Caco-2 (cell line): ENCODE results near the gene COL8A2. TPM values are rescaled to one million over a fixed set of nuclear protein-coding genes. Genes with fewer than 3 reads are reported as not detected.

Source experiments
- BruUV-seq: library from RNA; stranded (reverse); fragments of 400-500 nt; replicated peaks from 2 replicates; lab custom pipeline; 2021; lab: Mats Ljungman, UMichigan
- CTCF ChIA-PET: fragments of 300-600 bp; sonication (Branson Sonifier 250); formaldehyde crosslinking; loops from one replicate; lab custom pipeline; 2022; ENCODE audit warnings: antibody characterized with exemption; lab: Charles Lee
- POLR2A ChIA-PET: fragments of 300-600 bp; sonication (Branson Sonifier 250); formaldehyde crosslinking; loops from one replicate; lab custom pipeline; 2022; ENCODE audit warnings: antibody characterized with exemption; lab: Charles Lee
- DNase-seq, 2 experiments: peaks; one replicate each; pipeline versions ENCODE4 v3.0.0 to v3.0.0-alpha.2; 2020 to 2022
- H3K27me3 ChIP-seq: replicated peaks from 2 replicates; pipeline ENCODE4 v1.6.0; 2011; ENCODE audit warnings: low read length; ENCODE audit not compliant: control insufficient read depth, insufficient read depth
- H3K36me3 ChIP-seq: 2 replicates; pipeline ENCODE4 v1.5.1; 2011; ENCODE audit warnings: low read length; ENCODE audit not compliant: control insufficient read depth, insufficient read depth
- H3K4me1 ChIP-seq: fragments of 250-450 bp; sonication (Bioruptor Pico); 2 replicates; pipeline ENCODE4 v1.5.1; 2020; ENCODE audit warnings: mild to moderate bottlenecking
- H3K4me3 ChIP-seq: 2 replicates; pipeline ENCODE4 v1.5.1; 2011; ENCODE audit warnings: low read depth, mild to moderate bottlenecking, control low read depth, low read length
- H3K9me3 ChIP-seq: fragments of 250-450 bp; sonication (Bioruptor Pico); 2 replicates; pipeline ENCODE4 v1.5.1; 2020; ENCODE audit warnings: mild to moderate bottlenecking, moderate library complexity
- H3K27ac Mint-ChIP-seq: one replicate; pipeline ENCODE4 v1.8.0; 2022; ENCODE audit warnings: mixed read lengths; ENCODE audit not compliant: unreplicated experiment
- H3K27me3 Mint-ChIP-seq: one replicate; pipeline ENCODE4 v1.8.0; 2022; ENCODE audit warnings: mixed read lengths; ENCODE audit not compliant: insufficient read depth, unreplicated experiment
- H3K36me3 Mint-ChIP-seq: one replicate; pipeline ENCODE4 v1.8.0; 2022; ENCODE audit warnings: mild to moderate bottlenecking, mixed read lengths; ENCODE audit not compliant: insufficient read depth, unreplicated experiment
- H3K4me1 Mint-ChIP-seq: one replicate; pipeline ENCODE4 v1.8.0; 2022; ENCODE audit warnings: low read depth, mixed read lengths; ENCODE audit not compliant: unreplicated experiment
- H3K4me3 Mint-ChIP-seq: one replicate; pipeline ENCODE4 v1.8.0; 2022; ENCODE audit warnings: mild to moderate bottlenecking, moderate library complexity, mixed read lengths; ENCODE audit not compliant: unreplicated experiment
- H3K9me3 Mint-ChIP-seq: one replicate; pipeline ENCODE4 v1.8.0; 2022; ENCODE audit warnings: mixed read lengths; ENCODE audit not compliant: unreplicated experiment
- CTCF ChIP-seq, 2 experiments: fragments of 200-600 bp in 1 of 2; IDR thresholded peaks; 1 replicate in 1 of 2; 2 replicates in 1 of 2; pipeline versions ENCODE4 v1.5.1 to v1.8.0; 2011 to 2022; ENCODE audit warnings: antibody characterized with exemption in 1 of 2, control low read depth in 1 of 2, inconsistent platforms in 1 of 2, low read depth in 1 of 2, low read length in 1 of 2, mild to moderate bottlenecking in 1 of 2, moderate library complexity in 1 of 2; ENCODE audit not compliant: insufficient read depth in 1 of 2, severe bottlenecking in 1 of 2, unreplicated experiment in 1 of 2
- intact Hi-C: fragments of 100-400 bp; cut with micrococcal nuclease; formaldehyde crosslinking; loops from one replicate; pipeline ENCODE4 v1.10.0; 2022; ENCODE audit not compliant: unreplicated experiment
- total RNA-seq: library from RNA; stranded (reverse); gene quantifications from 2 replicates; pipeline ENCODE4 v1.2.3, GENCODE V29; 2022

Gene COL8A2
- total RNA-seq, 1 experiment from 2014 or later: 0.18 TPM

GRCh38 chr1:36164361-36164760, 39.3 kb upstream of the COL8A2 start:
- Mint-ChIP-seq H3K27me3 (no peaks in the 10 kb centered on the region), H3K4me1 (peaks cover 16% of the 10 kb centered on the region), H3K4me3 (no peak overlapping the region), H3K27ac (peak overlapping the region; percentile 10), H3K36me3 (peaks cover 27% of the 10 kb centered on the region), H3K9me3 (no peaks in the 10 kb centered on the region)
- POLR2A ChIA-PET: interaction anchor here (0.7 kb wide), 1 partner anchor 105 kb away, joined by 11 read pairs; no protein-coding TSS in a partner anchor
- intact Hi-C loops: no loop called here
- CTCF ChIA-PET: no interaction called here
- DNase-seq: no peak
- Histone ChIP-seq H3K36me3 (no peaks in the 10 kb centered on the region), H3K4me3 (no peak overlapping the region), H3K4me1 (no peaks in the 10 kb centered on the region), H3K9me3 (no peaks in the 10 kb centered on the region), H3K27me3 (no peaks in the 10 kb centered on the region)
- no peak for TF ChIP-seq CTCF (IDR thresholded peaks at IDR 0.05; ENCODE audit: insufficient read depth in 1 of 2, low read depth in 1 of 2, low read length in 1 of 2, severe bottlenecking in 1 of 2, unreplicated experiment in 1 of 2)
- no TSS peak for BruUV-seq

DNA sequence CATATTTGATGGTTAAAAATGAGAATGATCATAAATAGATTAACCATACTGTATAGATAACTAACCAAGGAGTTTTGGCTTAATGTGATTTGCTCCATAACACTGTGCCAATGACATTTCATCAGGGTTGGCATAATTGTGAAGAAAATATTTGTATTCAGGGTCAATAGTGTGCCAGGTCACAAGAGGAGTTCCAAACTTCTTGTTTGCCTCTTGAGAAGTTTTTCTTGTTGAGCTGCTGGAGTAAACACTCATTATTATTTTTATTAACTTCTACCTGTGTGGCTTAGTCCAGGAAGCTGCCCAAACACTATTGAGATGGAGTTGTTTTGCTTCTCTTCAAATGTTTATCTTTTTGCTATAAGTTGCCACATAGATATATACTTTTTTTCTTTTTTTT, 38.4 kb upstream of the COL8A2 start:
- BruUV-seq: no TSS peak
- Mint-ChIP-seq H3K4me1 (peaks cover 18% of the 10 kb centered on the region), H3K4me3 (no peak overlapping the region), H3K9me3 (no peaks in the 10 kb centered on the region), H3K27ac (no peak overlapping the region), H3K27me3 (no peaks in the 10 kb centered on the region), H3K36me3 (peaks cover 25% of the 10 kb centered on the region)
- H3K9me3 ChIP-seq: no peaks in the 10 kb centered on the region
- TF ChIP-seq CTCF (IDR thresholded peaks at IDR 0.05; ENCODE audit: insufficient read depth in 1 of 2, low read depth in 1 of 2, low read length in 1 of 2, severe bottlenecking in 1 of 2, unreplicated experiment in 1 of 2): no peak
- H3K27me3 ChIP-seq: no peaks in the 10 kb centered on the region
- H3K36me3 ChIP-seq: no peaks in the 10 kb centered on the region
- CTCF ChIA-PET: no interaction called here
- no peak overlapping the region for H3K4me3 ChIP-seq
- DNase-seq: no peak
- POLR2A ChIA-PET: interaction anchor here (0.7 kb wide), 1 partner anchor 106 kb away, joined by 11 read pairs; no protein-coding TSS in a partner anchor
- no peaks in the 10 kb centered on the region for H3K4me1 ChIP-seq
- intact Hi-C loops: no loop called here

GRCh38 chr1:36162680-36163239, 37.7 kb upstream of the COL8A2 start:
- no peak for TF ChIP-seq CTCF (IDR thresholded peaks at IDR 0.05; ENCODE audit: insufficient read depth in 1 of 2, low read depth in 1 of 2, low read length in 1 of 2, severe bottlenecking in 1 of 2, unreplicated experiment in 1 of 2)
- H3K9me3 ChIP-seq: no peaks in the 10 kb centered on the region
- no TSS peak for BruUV-seq
- no peaks in the 10 kb centered on the region for H3K27me3 Mint-ChIP-seq
- no peaks in the 10 kb centered on the region for H3K4me1 ChIP-seq
- H3K9me3 Mint-ChIP-seq: no peaks in the 10 kb centered on the region
- CTCF ChIA-PET: no interaction called here
- intact Hi-C loops: no loop called here
- no peak overlapping the region for H3K27ac Mint-ChIP-seq
- no peak overlapping the region for H3K4me3 ChIP-seq
- no peak overlapping the region for H3K4me3 Mint-ChIP-seq
- H3K36me3 ChIP-seq: no peaks in the 10 kb centered on the region
- no peaks in the 10 kb centered on the region for H3K27me3 ChIP-seq
- H3K36me3 Mint-ChIP-seq: peaks cover 22% of the 10 kb centered on the region
- POLR2A ChIA-PET: no interaction called here
- H3K4me1 Mint-ChIP-seq: peaks cover 22% of the 10 kb centered on the region
- DNase-seq: no peak
